Measurements from ENCODE around the gene ARNT2.

Gene ARNT2

DNA sequence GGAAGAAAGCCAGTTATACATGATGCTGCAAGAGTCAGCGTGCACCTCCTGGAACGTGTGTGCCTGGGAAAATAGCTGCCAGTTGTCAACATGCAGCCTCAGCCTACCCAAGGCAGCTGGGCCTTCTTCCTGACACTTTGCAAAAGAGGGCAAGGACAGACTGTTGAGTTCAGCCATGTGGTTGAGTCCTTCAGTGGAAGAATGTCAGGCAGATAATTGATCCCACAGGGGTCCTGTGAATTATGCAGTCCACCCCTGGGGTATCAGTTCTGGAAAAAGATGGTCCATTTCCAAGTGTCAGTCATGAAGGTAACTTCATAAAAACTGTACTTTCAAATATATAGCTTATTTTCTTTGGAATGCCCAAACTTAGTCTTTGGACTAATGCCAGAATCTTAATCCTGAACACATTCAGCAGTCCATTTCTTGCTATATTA lies 79.6 kb downstream of the ARNT2 start:
- no peak overlapping the region for H2AFZ ChIP-seq (ENCODE audit: low read length)
- no peak overlapping the region for H3K4me3 ChIP-seq (ENCODE audit: low read length)
- no peaks in the 10 kb centered on the region for H3F3A ChIP-seq (ENCODE audit: insufficient read depth, low read length)
- no peak overlapping the region for H3K4me2 ChIP-seq (ENCODE audit: low read depth, low read length)
- H3K27me3 ChIP-seq (replicated peaks; ENCODE audit: insufficient read depth, low read length), result no peaks in the 10 kb centered on the region
- H4K20me1 ChIP-seq (ENCODE audit: insufficient read depth, low read length), result no peaks in the 10 kb centered on the region
- no peak overlapping the region for H3K9ac ChIP-seq (ENCODE audit: low read length)
- H3K27ac ChIP-seq (ENCODE audit: low read length), result no peak overlapping the region
- no peaks in the 10 kb centered on the region for H3K9me2 ChIP-seq (replicated peaks; ENCODE audit: insufficient read depth, low read length)
- H3K79me2 ChIP-seq (ENCODE audit: low read length), result no peaks in the 10 kb centered on the region
- H3K4me1 ChIP-seq (ENCODE audit: low read length), result no peaks in the 10 kb centered on the region
- no peaks in the 10 kb centered on the region for H3K36me3 ChIP-seq (replicated peaks; ENCODE audit: insufficient read depth, low read length)
- H3K9me3 ChIP-seq (replicated peaks; ENCODE audit: insufficient read depth, low read length), result no peaks in the 10 kb centered on the region
- TF ChIP-seq, protein P1, sequence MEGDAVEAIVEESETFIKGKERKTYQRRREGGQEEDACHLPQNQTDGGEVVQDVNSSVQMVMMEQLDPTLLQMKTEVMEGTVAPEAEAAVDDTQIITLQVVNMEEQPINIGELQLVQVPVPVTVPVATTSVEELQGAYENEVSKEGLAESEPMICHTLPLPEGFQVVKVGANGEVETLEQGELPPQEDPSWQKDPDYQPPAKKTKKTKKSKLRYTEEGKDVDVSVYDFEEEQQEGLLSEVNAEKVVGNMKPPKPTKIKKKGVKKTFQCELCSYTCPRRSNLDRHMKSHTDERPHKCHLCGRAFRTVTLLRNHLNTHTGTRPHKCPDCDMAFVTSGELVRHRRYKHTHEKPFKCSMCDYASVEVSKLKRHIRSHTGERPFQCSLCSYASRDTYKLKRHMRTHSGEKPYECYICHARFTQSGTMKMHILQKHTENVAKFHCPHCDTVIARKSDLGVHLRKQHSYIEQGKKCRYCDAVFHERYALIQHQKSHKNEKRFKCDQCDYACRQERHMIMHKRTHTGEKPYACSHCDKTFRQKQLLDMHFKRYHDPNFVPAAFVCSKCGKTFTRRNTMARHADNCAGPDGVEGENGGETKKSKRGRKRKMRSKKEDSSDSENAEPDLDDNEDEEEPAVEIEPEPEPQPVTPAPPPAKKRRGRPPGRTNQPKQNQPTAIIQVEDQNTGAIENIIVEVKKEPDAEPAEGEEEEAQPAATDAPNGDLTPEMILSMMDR (IDR thresholded peaks at IDR 0.05; ENCODE audit: low read length), result no peak
- TF ChIP-seq EZH2 (optimal IDR thresholded peaks at IDR 0.05; ENCODE audit: low read depth, low read length), result no peak
- TF ChIP-seq EZH2phosphoT487 (IDR thresholded peaks at IDR 0.05; ENCODE audit: low read length), result no peak
- no peak for DNase-seq

DNA sequence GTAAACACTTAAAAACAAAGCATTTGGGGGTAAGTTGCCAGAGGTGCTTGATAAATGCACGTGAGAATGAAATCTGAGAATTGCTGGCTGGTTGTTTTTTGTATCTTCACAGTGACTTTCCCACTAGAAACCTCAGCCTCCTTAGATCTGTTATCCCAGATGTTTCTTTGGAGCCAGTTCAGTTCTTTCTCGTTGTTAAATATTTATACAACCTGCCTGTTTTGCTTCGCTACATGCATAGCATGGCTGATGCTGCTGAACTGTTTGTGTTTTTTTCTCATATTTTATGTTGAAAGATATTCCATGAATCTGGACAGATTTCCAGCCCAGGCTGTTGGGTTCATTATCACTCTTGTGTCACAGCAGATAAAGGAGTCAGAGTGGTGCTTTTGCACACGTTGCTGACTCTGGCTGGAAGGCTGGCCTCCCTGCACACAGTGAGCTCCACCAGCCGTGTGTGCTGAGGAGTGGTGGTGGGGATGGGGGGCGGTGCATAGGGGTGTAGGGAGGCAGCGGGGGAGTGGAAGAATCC lies 80.2 kb downstream of the ARNT2 start:
- H4K20me1 ChIP-seq (ENCODE audit: insufficient read depth, low read length), result no peaks in the 10 kb centered on the region
- no peaks in the 10 kb centered on the region for H3K36me3 ChIP-seq (replicated peaks; ENCODE audit: insufficient read depth, low read length)
- no peak for DNase-seq
- no peaks in the 10 kb centered on the region for H3F3A ChIP-seq (ENCODE audit: insufficient read depth, low read length)
- no peak overlapping the region for H3K4me2 ChIP-seq (ENCODE audit: low read depth, low read length)
- no peaks in the 10 kb centered on the region for H3K27me3 ChIP-seq (replicated peaks; ENCODE audit: insufficient read depth, low read length)
- no peaks in the 10 kb centered on the region for H3K4me1 ChIP-seq (ENCODE audit: low read length)
- H3K9ac ChIP-seq (ENCODE audit: low read length), result no peak overlapping the region
- H2AFZ ChIP-seq (ENCODE audit: low read length), result no peak overlapping the region
- H3K9me3 ChIP-seq (replicated peaks; ENCODE audit: insufficient read depth, low read length), result no peaks in the 10 kb centered on the region
- H3K79me2 ChIP-seq (ENCODE audit: low read length), result no peaks in the 10 kb centered on the region
- no peak for TF ChIP-seq EZH2phosphoT487 (IDR thresholded peaks at IDR 0.05; ENCODE audit: low read length)
- TF ChIP-seq, protein P1 (IDR thresholded peaks at IDR 0.05; ENCODE audit: low read length), result no peak
- TF ChIP-seq EZH2 (optimal IDR thresholded peaks at IDR 0.05; ENCODE audit: low read depth, low read length), result no peak
- no peak overlapping the region for H3K4me3 ChIP-seq (ENCODE audit: low read length)
- no peaks in the 10 kb centered on the region for H3K9me2 ChIP-seq (replicated peaks; ENCODE audit: insufficient read depth, low read length)
- H3K27ac ChIP-seq (ENCODE audit: low read length), result no peak overlapping the region

DNA sequence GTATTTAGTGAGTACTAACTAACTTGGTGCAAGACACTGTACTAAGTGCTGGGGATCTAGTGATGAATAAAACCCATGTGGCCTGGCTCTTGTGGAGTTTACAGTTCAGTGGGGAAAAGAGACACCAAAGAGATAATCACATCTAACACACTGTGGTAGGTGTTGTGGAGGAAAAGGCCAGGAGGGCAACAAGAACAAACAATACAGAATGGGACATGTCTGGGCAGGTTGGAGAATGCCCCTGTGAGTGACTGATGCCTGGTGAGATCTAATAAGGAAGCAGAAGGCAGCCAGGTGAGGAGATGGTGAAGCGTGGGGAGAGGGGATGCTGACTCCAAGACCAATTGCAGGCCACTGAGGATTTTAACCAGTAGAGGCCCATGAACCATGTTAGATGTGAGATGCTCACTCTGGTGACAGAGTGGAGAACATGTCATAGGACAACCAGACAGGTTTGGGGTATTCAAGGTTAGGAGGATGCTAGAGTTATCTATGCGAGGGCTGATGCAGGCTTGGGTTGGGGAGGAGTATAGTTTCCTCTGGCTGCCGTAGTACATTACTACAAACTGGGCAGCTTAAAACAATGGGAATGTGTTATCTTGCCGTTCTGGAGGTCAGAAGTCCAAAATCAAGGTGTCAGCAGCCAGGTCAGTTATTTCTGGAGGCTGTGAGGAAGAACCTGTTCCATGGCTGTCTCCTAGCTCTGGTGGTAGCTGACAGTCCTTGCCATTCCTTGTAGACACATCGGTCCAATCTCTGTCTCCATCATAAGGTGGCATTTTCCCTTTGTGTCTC lies 81.4 kb downstream of the ARNT2 start:
- Histone ChIP-seq H3K9me3 (replicated peaks; ENCODE audit: insufficient read depth, low read length) (no peaks in the 10 kb centered on the region), H3K27me3 (replicated peaks; ENCODE audit: insufficient read depth, low read length) (no peaks in the 10 kb centered on the region), H3K9ac (ENCODE audit: low read length) (no peak overlapping the region), H3K36me3 (replicated peaks; ENCODE audit: insufficient read depth, low read length) (no peaks in the 10 kb centered on the region), H3K4me3 (ENCODE audit: low read length) (no peak overlapping the region), H3K4me2 (ENCODE audit: low read depth, low read length) (no peak overlapping the region), H3K27ac (ENCODE audit: low read length) (no peak overlapping the region), H3K79me2 (ENCODE audit: low read length) (no peaks in the 10 kb centered on the region), H2AFZ (ENCODE audit: low read length) (no peak overlapping the region), H3K9me2 (replicated peaks; ENCODE audit: insufficient read depth, low read length) (no peaks in the 10 kb centered on the region), H4K20me1 (ENCODE audit: insufficient read depth, low read length) (no peaks in the 10 kb centered on the region), H3K4me1 (ENCODE audit: low read length) (no peaks in the 10 kb centered on the region), H3F3A (ENCODE audit: insufficient read depth, low read length) (no peaks in the 10 kb centered on the region)
- DNase-seq, result no peak
- TF ChIP-seq EZH2phosphoT487 (IDR thresholded peaks at IDR 0.05; ENCODE audit: low read length) (no peak), EZH2 (optimal IDR thresholded peaks at IDR 0.05; ENCODE audit: low read depth, low read length) (no peak)
- TF ChIP-seq, protein P1 (IDR thresholded peaks at IDR 0.05; ENCODE audit: low read length), result no peak
